Ishikawa (cell line): ENCODE measurements around the gene THSD4.

ENCODE experiments used
- CEBPB ChIP-seq: IDR thresholded peaks from 2 replicates; pipeline ENCODE4 v1.6.1; 2012
- CREB1 ChIP-seq: IDR thresholded peaks from 2 replicates; pipeline ENCODE4 v1.6.1; 2012; ENCODE audit warnings: low read depth
- EGR1 ChIP-seq: IDR thresholded peaks from 2 replicates; pipeline ENCODE4 v1.6.1; 2012
- EP300 ChIP-seq: IDR thresholded peaks from 2 replicates; pipeline ENCODE4 v1.6.1; 2012; ENCODE audit warnings: borderline replicate concordance
- FOXM1 ChIP-seq: IDR thresholded peaks from 2 replicates; pipeline ENCODE4 v1.6.1; 2012; ENCODE audit warnings: low read depth, borderline replicate concordance
- NFIC ChIP-seq: IDR thresholded peaks from 2 replicates; pipeline ENCODE4 v1.6.1; 2012
- RAD21 ChIP-seq: IDR thresholded peaks from 2 replicates; pipeline ENCODE4 v1.6.1; 2012; ENCODE audit warnings: low read depth
- TAF1 ChIP-seq: IDR thresholded peaks from 2 replicates; pipeline ENCODE4 v1.6.1; 2012; ENCODE audit warnings: low read depth, mild to moderate bottlenecking
- TCF12 ChIP-seq: IDR thresholded peaks from 2 replicates; pipeline ENCODE4 v1.6.1; 2012; ENCODE audit warnings: low read depth
- TEAD4 ChIP-seq: IDR thresholded peaks from 2 replicates; pipeline ENCODE4 v1.6.1; 2012
- YY1 ChIP-seq: IDR thresholded peaks from 2 replicates; pipeline ENCODE4 v1.6.1; 2012; ENCODE audit warnings: low read depth
- ZBTB7A ChIP-seq: IDR thresholded peaks from 2 replicates; pipeline ENCODE4 v1.6.1; 2012; ENCODE audit warnings: low read depth
- TF ChIP-seq, protein P1 (sequence below): IDR thresholded peaks from 2 replicates; pipeline ENCODE4 v1.6.1; 2012
- TF ChIP-seq, protein P2 (sequence below): IDR thresholded peaks from 2 replicates; pipeline ENCODE4 v1.6.1; 2012; ENCODE audit warnings: low read depth, mild to moderate bottlenecking
- TF ChIP-seq, protein P3 (sequence below): IDR thresholded peaks from 2 replicates; pipeline ENCODE4 v1.6.1; 2012

Gene THSD4

DNA sequence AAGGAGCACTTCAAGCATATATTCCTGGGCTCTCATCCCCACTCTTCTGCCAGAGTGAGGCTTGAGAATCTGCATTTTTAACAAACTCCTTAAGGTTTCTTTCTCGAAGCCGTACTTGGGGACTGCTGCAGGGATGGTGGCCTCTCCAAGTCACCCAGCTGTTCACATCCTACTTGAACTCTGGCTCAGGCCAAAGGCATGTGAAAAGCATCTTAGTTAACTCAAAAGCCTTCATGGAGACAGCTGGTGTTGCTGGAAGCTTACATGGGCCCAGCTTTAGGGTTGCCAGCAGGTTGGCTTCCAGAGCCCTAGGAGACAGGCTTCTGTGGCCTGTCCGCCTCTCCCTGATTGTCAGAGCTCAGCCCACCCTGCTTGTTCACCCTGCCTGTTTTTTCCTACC, 139.2 kb downstream of the THSD4 start:
- TF ChIP-seq NFIC (no peak), EGR1 (no peak), TCF12 (no peak), TAF1 (no peak), ZBTB7A (no peak), CEBPB (no peak), EP300 (no peak), TEAD4 (no peak), FOXM1 (no peak), YY1 (no peak), CREB1 (no peak)
- TF ChIP-seq, protein P1, sequence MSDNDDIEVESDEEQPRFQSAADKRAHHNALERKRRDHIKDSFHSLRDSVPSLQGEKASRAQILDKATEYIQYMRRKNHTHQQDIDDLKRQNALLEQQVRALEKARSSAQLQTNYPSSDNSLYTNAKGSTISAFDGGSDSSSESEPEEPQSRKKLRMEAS = no peak
- TF ChIP-seq, protein P2, sequence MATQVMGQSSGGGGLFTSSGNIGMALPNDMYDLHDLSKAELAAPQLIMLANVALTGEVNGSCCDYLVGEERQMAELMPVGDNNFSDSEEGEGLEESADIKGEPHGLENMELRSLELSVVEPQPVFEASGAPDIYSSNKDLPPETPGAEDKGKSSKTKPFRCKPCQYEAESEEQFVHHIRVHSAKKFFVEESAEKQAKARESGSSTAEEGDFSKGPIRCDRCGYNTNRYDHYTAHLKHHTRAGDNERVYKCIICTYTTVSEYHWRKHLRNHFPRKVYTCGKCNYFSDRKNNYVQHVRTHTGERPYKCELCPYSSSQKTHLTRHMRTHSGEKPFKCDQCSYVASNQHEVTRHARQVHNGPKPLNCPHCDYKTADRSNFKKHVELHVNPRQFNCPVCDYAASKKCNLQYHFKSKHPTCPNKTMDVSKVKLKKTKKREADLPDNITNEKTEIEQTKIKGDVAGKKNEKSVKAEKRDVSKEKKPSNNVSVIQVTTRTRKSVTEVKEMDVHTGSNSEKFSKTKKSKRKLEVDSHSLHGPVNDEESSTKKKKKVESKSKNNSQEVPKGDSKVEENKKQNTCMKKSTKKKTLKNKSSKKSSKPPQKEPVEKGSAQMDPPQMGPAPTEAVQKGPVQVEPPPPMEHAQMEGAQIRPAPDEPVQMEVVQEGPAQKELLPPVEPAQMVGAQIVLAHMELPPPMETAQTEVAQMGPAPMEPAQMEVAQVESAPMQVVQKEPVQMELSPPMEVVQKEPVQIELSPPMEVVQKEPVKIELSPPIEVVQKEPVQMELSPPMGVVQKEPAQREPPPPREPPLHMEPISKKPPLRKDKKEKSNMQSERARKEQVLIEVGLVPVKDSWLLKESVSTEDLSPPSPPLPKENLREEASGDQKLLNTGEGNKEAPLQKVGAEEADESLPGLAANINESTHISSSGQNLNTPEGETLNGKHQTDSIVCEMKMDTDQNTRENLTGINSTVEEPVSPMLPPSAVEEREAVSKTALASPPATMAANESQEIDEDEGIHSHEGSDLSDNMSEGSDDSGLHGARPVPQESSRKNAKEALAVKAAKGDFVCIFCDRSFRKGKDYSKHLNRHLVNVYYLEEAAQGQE = no peak
- TF ChIP-seq, protein P3, sequence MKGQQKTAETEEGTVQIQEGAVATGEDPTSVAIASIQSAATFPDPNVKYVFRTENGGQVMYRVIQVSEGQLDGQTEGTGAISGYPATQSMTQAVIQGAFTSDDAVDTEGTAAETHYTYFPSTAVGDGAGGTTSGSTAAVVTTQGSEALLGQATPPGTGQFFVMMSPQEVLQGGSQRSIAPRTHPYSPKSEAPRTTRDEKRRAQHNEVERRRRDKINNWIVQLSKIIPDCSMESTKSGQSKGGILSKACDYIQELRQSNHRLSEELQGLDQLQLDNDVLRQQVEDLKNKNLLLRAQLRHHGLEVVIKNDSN = no peak

DNA sequence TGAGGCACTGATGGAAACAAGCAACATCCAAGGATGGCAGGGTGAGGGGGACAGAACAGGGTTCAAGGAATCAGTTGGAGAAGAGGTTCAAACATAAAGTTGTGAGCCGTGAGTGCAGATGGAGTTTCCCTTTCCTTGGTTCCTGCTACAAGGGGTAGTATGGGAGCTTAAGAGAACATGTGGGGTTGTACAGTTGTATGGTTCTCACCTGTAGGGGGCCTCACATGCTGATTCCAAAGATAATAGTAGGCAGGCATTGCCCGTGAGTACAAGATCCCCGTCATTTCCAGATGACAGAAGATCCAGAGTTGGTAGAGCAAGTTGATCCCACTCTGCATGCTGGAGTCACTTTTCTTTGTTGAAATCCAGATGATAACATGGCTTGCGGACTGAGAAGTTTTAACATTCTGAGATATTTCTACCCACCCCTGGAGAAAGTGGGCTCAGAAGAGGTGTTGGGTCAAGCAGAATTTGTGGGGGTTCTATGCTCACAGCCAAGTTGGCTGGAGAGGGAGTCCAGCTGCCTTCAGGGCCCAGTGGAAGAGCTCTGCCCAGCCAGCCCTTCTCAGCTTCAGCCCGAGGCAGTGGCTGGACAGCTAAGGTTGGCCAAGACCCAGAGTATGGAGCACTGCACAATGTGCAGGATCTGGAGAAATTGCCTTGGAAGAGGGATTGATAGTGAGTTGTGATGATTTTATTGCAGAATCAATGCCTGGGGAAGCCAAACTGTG, 141.8 kb downstream of the THSD4 start:
- TF ChIP-seq EP300 = no peak
- peak; percentile 18; the same call in 1 of the 2 replicates for TF ChIP-seq RAD21

DNA sequence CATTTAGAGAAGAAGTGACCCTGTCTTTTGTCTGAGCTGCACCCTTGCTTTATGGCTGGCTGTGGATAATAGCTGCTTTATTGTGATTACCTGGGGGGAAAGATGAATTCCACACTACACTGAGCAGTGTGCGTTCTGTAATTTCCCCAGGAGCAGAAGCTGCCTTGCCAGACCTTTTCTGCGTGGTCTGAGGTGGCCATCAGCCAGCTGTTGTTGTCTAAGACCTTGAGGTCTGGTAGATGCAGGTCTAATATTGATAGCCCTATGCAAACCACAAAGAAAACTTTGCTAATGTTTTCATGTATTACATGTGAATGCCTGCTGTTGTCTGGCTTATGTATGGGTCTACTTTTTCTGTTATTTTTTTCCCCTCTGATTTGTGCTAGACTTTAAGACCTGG, 144.6 kb downstream of the THSD4 start:
- no peak for TF ChIP-seq ZBTB7A
- TF ChIP-seq, protein P1 = no peak
- TF ChIP-seq NFIC = no peak
- TF ChIP-seq, protein P3 = no peak
- TF ChIP-seq YY1 = no peak
- TF ChIP-seq RAD21 = no peak
- TF ChIP-seq CREB1 = no peak
- no peak for TF ChIP-seq CEBPB
- TF ChIP-seq, protein P2 = no peak

DNA sequence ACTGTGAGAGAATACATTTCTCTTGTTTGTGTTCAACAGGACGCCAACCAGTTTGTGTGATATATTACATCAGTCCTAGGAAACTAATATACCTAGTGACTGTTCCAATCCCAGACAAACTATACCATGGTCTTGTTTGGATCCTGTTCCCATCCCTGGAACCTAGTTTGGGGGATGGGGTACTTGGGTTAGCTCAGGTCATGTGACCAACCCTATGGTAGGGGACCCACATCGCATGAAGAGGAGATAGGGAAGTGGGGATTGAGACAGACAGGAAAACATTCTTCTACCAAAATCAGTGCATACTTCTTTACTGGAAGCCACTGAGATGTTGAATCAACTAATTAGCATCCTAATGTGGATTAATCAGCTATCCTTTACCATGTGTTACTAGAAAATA, 146.1 kb downstream of the THSD4 start:
- TF ChIP-seq, protein P3 = no peak
- TF ChIP-seq FOXM1 (no peak), CREB1 (no peak), ZBTB7A (no peak), EGR1 (no peak), TCF12 (no peak)
- TF ChIP-seq, protein P1 = no peak

DNA sequence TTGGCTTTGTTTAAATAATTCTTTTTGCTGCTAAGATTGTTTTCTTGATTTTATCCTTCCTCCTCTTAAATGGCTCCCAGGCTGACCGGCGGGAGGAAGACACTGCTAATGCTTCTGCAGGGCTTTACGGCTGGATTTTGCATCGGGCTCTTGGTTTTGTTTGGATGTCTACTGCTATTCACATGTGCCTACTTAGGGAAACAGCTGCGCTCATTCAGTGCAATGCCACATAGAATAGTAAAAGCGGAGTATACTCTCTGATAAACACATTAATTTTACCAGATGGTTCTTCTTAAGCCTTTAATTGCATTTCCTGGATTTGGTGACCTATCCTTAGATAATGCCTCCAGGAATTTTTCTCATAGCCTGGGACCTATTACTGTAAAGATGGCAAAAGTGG, 146.6 kb downstream of the THSD4 start:
- TF ChIP-seq TCF12 = no peak
- TF ChIP-seq RAD21 = no peak
- TF ChIP-seq EP300 = no peak
- TF ChIP-seq, protein P3 = no peak
- no peak for TF ChIP-seq TEAD4
- no peak for TF ChIP-seq CREB1
- TF ChIP-seq CEBPB = no peak
- TF ChIP-seq FOXM1 = no peak
- TF ChIP-seq ZBTB7A = no peak
- TF ChIP-seq, protein P2 = no peak
